Measurements from ENCODE around the gene GRAMD4. TPM values are rescaled to one million over a fixed set of nuclear protein-coding genes. Genes with fewer than 3 reads are reported as not detected.

The GRAMD4 gene
- total RNA-seq, 1 donor from 2014 or later = 58.1 TPM

- intact Hi-C loops (cut with DNase I) = no loop called here
- Histone ChIP-seq H3K4me3 (peak overlapping the region; percentile 81), H3K36me3 (no peaks in the 10 kb centered on the region), H3K9me3 (no peaks in the 10 kb centered on the region), H3K27me3 (ENCODE audit: low read depth) (no peaks in the 10 kb centered on the region), H3K27ac (peak overlapping the region; percentile 74), H3K4me1 (peaks cover 68% of the 10 kb centered on the region)
- TF ChIP-seq CTCF (IDR thresholded peaks at IDR 0.05) = no peak
- DNase-seq (peak; percentile 60), ATAC-seq (no peak)
These were observed 42.6 kb upstream of the GRAMD4 start for GRCh38 chr22:46577368-46578249.

GRCh38 chr22:46578251-46578823, 41.8 kb upstream of the GRAMD4 start:
- no peaks in the 10 kb centered on the region for H3K27me3 ChIP-seq (ENCODE audit: low read depth)
- H3K9me3 ChIP-seq = no peaks in the 10 kb centered on the region
- peaks cover 75% of the 10 kb centered on the region for H3K4me1 ChIP-seq
- ATAC-seq = peak; percentile 2 to 20
- H3K27ac ChIP-seq = peak overlapping the region; percentile 74
- intact Hi-C loops (cut with DNase I) = no loop called here
- TF ChIP-seq CTCF (IDR thresholded peaks at IDR 0.05) = no peak
- H3K36me3 ChIP-seq = no peaks in the 10 kb centered on the region
- DNase-seq = peak; percentile 46
- peak overlapping the region; percentile 81 for H3K4me3 ChIP-seq

- Histone ChIP-seq H3K4me1 (peaks cover 78% of the 10 kb centered on the region), H3K27me3 (ENCODE audit: low read depth) (no peaks in the 10 kb centered on the region), H3K36me3 (no peaks in the 10 kb centered on the region), H3K4me3 (peak overlapping the region; percentile 81), H3K27ac (peak overlapping the region; percentile 74), H3K9me3 (no peaks in the 10 kb centered on the region)
- peak; percentile 33 to 38 for ATAC-seq
- intact Hi-C loops (cut with DNase I) = no loop called here
- TF ChIP-seq CTCF (IDR thresholded peaks at IDR 0.05) = no peak
- peak; percentile 63 for DNase-seq
These were observed 41.2 kb upstream of the GRAMD4 start for GRCh38 chr22:46578824-46579561.

GRCh38 chr22:46579751-46580449, 40.3 kb upstream of the GRAMD4 start:
- Histone ChIP-seq H3K4me3 (peak overlapping the region; percentile 81), H3K27me3 (ENCODE audit: low read depth) (no peaks in the 10 kb centered on the region), H3K4me1 (peaks cover 77% of the 10 kb centered on the region), H3K27ac (peak overlapping the region; percentile 74), H3K9me3 (no peaks in the 10 kb centered on the region), H3K36me3 (no peaks in the 10 kb centered on the region)
- intact Hi-C loops (cut with DNase I) = no loop called here
- no peak for DNase-seq
- ATAC-seq = no peak
- TF ChIP-seq CTCF (IDR thresholded peaks at IDR 0.05) = no peak

GRCh38 chr22:46580940-46581537, 39.1 kb upstream of the GRAMD4 start:
- H3K4me3 ChIP-seq = no peak overlapping the region
- intact Hi-C loops (cut with DNase I) = no loop called here
- H3K4me1 ChIP-seq = peaks cover 71% of the 10 kb centered on the region
- no peaks in the 10 kb centered on the region for H3K36me3 ChIP-seq
- peak; percentile 28 for DNase-seq
- no peaks in the 10 kb centered on the region for H3K27me3 ChIP-seq (ENCODE audit: low read depth)
- no peak for TF ChIP-seq CTCF (IDR thresholded peaks at IDR 0.05)
- peak overlapping the region; percentile 74 for H3K27ac ChIP-seq
- ATAC-seq = no peak
- no peaks in the 10 kb centered on the region for H3K9me3 ChIP-seq
